HepG2 (cell line): Measurements from ENCODE around the gene FAM120B.

Source experiments
- FOSL2 ChIP-seq: sonication (generic); formaldehyde crosslinking; IDR thresholded peaks from 2 replicates; pipeline ENCODE4 v1.4.0; 2020; ENCODE audit warnings: missing genetic modification reagents
- FOXM1 ChIP-seq: sonication (generic); formaldehyde crosslinking; IDR thresholded peaks from 2 replicates; pipeline ENCODE4 v1.5.0; 2020; ENCODE audit warnings: missing genetic modification reagents
- POLR2AphosphoS5 ChIP-seq: IDR thresholded peaks from 2 replicates; pipeline ENCODE4 v1.6.1; 2012; ENCODE audit warnings: low read depth, low read length
- REST ChIP-seq, 2 experiments: IDR thresholded peaks; 2 replicates each; pipeline ENCODE4 v1.6.1; 2011 to 2012; ENCODE audit warnings: low read length in 2 of 2, borderline replicate concordance in 1 of 2, low read depth in 1 of 2, mild to moderate bottlenecking in 1 of 2, moderate library complexity in 1 of 2
- TFDP1 ChIP-seq: IDR thresholded peaks from 2 replicates; pipeline ENCODE4 v1.6.1; 2016; ENCODE audit warnings: missing compliant biosample characterization, missing genetic modification reagents, borderline replicate concordance
- U2AF2 ChIP-seq: fragments of 200-400 bp; formaldehyde crosslinking; IDR thresholded peaks from 2 replicates; pipeline ENCODE4 v1.6.1; 2017; ENCODE audit warnings: low read depth, mild to moderate bottlenecking, low read length
- ZNF274 ChIP-seq: sonication (generic); formaldehyde crosslinking; IDR thresholded peaks from 2 replicates; pipeline ENCODE4 v1.5.1; 2020; ENCODE audit warnings: mild to moderate bottlenecking, missing genetic modification reagents

- TF ChIP-seq ZNF274 (CRISPR knock-in tag): no peak
- TF ChIP-seq U2AF2: no peak
- no peak for TF ChIP-seq FOSL2 (CRISPR knock-in tag)
- TF ChIP-seq TFDP1 (CRISPR knock-in tag): no peak
- no peak for TF ChIP-seq REST (IDR thresholded peaks at IDR 0.05; ENCODE audit: borderline replicate concordance in 1 of 2, low read depth in 1 of 2, low read length in 2 of 2)
- no peak for TF ChIP-seq POLR2AphosphoS5
- no peak for TF ChIP-seq FOXM1 (CRISPR knock-in tag)
Observed at GRCh38 chr6:170433163-170434116, 126.9 kb downstream of the FAM120B start.
